ENCODE results near the gene SHB.

SHB gene

GRCh38 chr9:37926737-37927118 lies 142.3 kb downstream of the SHB start:
- no peak for DNase-seq

GRCh38 chr9:37925786-37926736 lies 143.0 kb downstream of the SHB start:
- no peak for DNase-seq

- DNase-seq: no peak
Measured at GRCh38 chr9:37925006-37925405, 144.0 kb downstream of the SHB start.

GRCh38 chr9:37924538-37924937 lies 144.5 kb downstream of the SHB start:
- no peak for DNase-seq

GRCh38 chr9:37923796-37924427 lies 145.1 kb downstream of the SHB start:
- no peak for DNase-seq

DNA sequence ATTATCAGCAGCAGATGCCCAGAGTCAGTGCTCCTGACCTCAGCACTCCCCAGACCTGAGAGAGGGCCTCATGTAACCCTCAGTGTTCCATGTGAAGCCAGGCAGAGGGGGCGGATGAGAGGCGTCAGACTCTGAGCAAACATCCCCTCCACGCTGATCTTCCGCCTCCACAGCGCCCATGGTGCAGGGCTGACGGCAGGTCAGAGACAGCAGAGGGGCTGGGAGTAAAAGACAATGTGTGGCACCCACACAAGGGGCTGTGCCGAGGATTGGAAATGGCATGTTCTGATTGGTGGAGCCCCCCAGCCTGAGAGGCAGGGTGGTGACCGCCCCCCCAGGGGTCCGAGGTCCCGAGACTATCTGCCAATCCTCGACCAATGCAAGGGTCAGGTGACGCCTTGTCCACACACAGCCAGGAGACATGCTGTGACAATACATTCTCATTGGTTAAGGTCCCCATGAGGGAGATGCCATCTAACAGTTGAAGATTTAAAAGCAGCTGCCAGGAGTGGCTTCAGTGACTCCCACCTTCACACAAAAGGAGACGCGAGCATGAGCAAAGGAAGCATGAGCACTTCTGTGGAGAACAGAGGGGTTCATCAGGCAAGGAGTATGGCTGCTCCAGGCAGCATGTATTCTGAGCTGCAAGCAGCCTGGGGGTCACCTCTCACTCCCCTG lies 145.8 kb downstream of the SHB start:
- no peak for DNase-seq

DNA sequence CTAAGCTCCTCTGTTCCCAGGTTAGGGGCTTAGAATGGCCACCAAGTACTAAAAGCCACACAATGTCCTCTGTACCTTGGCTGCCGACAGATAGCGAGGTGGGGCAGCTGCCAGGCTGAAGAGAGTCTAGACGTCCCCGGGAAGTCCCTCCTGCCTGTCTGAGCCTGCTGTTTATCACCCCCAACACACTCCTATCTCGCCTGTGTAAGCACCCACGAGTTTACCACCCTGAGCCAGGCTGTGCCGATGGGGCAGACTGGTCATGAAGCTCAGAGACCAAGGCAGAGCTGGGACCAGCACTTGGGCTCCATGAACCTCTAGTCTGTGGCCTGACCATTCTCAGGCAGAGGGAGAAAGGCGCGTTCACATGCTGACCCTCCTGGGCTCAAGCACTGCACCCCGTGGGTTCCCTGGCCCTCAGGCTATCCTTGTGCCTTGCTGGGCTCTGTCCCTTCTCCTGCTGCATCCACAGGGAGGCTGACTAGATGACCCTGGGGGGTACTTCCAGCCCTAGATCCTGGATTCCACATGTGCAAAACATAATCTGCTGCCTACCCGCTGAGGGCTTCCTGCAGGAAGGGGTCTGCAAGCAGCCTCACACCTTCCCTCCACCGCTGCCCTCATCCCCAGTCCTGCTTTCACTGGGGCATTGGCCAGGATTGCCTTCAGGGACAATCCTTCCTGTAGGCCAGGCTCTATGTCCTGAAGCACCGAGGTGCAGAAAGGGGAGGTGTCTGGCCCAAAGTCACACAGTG lies 146.5 kb downstream of the SHB start:
- DNase-seq: no peak

GRCh38 chr9:37921546-37922300 lies 147.3 kb downstream of the SHB start:
- no peak for DNase-seq

- DNase-seq: no peak
Measured at GRCh38 chr9:37921168-37921510, 147.9 kb downstream of the SHB start.

- DNase-seq: no peak
Measured at GRCh38 chr9:37920471-37921167, 148.4 kb downstream of the SHB start.

DNA sequence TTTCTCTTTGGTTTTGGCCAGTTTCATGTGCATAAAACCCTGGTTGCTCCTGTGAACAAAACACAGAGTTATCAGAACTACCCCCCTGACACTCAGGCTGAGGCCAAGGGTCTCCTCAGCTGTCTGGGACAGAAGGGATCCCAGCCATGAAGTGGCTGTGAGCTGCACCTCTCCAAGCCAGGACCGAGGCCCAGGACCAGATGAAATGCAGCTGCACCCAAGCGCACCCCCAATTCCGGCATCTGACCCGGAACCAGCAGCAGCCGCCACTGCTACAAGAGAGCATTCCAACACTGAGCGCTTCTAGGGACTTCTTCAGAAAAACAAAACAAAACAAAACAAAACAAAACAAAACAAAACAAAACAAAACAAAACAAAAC lies 149.1 kb downstream of the SHB start:
- no peak for DNase-seq

GRCh38 chr9:37919246-37919955 lies 149.6 kb downstream of the SHB start:
- no peak for DNase-seq

- no peak for DNase-seq
Measured at GRCh38 chr9:37918665-37919170, 150.3 kb downstream of the SHB start.

- no peak for DNase-seq
Measured at GRCh38 chr9:37917801-37918664, 151.0 kb downstream of the SHB start.

DNA sequence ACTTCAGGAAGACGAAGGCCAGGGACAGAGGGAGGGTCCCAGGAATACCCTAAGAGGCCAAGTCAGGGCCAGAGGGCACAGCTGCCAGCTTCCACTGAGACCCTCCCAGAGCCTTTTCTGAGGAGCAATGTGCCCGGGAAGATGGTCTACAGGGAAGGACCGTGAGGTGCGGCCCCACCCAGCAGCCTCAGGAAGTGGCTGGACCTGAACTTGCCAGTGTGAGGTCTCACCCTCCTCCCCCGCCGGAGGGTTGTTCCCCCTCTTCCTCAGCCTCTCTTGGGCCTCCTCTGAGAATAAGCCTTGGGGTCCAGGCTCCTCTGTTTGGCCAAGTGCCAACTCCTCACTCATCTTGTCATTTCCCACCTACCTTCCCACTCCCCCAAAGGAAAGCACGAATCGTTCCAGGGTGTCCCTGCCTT lies 151.7 kb downstream of the SHB start:
- DNase-seq: no peak

DNA sequence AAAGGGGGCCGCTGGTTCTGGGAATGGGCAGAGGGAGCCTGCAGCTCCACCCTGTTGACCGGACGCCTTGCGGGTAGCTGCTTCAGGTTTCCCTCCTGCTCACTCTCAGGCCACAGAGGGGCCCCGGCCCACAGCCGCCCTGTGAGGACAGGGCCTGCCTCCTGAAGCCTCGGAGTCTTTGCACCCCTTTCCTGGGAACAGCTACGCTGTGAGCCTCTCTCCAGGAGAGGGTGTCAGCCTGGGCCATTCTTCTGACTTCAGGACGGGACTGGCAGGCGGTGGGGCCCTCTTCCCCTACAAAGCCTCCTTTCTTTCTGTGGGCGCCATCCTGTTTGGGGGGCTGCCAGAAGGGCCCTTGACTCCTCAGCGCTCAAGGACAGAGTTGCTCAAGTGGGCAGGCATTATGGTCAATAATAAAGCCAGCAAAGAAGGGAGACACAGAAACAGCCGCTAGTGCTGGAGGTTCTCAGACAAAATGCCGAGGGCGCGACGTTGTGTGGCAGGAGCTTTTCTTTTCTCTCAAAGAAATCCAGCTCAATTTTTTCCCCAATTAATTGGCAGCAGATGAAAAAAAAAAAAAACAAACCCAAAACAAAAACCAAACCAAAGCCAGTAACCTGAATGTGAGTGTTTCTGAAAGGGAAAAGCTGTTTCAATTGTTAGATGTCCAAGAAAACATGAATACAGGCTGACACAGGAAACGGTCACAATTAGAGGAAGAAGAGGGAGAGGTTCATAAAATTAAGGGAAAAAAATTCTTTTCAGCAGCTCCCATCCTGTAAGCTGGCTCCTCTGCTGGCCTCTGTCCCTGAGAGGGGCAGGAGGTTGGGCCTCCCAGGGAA lies 152.3 kb downstream of the SHB start:
- no peak for DNase-seq

DNA sequence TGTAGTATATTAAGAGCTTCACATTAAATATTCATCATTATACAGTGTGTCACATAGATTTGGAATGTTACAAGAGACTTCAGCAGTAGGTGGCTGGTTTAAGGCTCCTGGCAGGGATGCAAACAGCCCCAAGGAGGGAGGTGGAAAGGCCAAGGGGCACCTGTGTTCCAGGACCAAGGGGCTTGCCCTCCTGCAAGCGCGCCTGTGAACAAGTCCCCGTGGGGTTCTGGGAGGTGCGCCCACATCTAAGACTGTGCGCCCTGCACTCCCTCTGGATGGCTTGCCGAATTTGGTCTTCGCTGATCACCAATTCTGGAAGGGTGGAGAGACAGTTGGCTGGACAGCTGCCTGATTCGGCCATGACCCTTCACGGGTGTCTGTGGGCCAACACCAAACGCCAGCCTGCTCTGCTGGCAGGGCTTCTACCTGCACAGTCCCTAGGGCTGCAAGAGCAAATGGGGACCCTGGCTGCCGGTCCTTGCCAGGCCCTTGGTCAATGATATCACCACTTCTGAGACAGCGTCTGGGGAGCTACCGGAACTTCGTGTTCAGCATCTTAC lies 153.0 kb downstream of the SHB start:
- DNase-seq: no peak

- no peak for DNase-seq
Measured at GRCh38 chr9:37914701-37915358, 154.2 kb downstream of the SHB start.

Measured in DMS153 (cell line).